Superior temporal gyrus (tissue), 1 donor: ENCODE results near the gene PBX1.

Experiments used
- DNase-seq: peaks from one replicate; pipeline ENCODE4 v3.0.0-alpha.2; 2016; ENCODE audit errors: extremely low spot score

PBX1 gene

DNA sequence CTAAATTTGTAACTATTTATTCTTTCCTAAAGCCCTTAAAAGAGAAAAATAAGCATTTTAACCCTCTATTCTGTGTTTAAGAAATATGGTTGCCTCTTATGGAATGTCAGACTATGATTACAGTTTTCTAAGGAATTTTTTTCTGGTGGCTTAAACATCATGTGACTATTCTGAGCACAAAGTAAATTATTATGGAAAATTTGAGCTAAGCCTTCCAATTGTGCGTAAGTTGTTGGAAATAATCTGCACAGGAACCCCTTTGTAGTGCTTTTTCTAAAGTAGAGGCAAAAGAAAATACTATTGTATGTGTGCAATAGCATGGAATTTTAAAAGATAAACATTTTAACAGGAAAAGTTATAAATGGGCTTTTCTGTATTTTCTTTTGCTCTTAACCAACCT is 254.8 kb downstream of the PBX1 start:
- no peak for DNase-seq

DNA sequence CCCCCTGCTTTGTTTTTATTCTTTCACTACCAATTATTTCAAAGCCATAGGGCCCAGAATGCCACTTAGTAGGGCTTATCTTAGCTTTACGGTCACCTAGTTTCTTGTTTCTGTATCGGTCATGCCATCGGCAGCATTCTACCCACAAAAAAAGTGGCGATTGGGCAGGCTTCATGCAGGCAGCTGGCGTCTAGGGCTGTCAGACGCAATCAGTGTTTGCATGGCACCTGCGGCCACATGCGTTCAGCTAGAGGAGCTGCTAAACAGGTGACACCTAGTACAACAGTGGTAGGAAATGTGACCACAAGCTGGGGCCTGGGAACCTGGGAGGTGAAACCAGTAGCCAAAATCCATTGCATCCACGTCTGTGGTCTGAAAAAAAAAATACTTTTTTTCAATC is 262.7 kb downstream of the PBX1 start:
- no peak for DNase-seq

GRCh38 chr1:164823486-164824279 is 264.7 kb downstream of the PBX1 start:
- DNase-seq: no peak

GRCh38 chr1:164824542-164824941 is 265.6 kb downstream of the PBX1 start:
- DNase-seq: no peak

- DNase-seq: no peak
These were observed 271.6 kb downstream of the PBX1 start for GRCh38 chr1:164830628-164831027.

- no peak for DNase-seq
These were observed 275.7 kb downstream of the PBX1 start for GRCh38 chr1:164834641-164835040.

- DNase-seq: no peak
These were observed 277.6 kb downstream of the PBX1 start for GRCh38 chr1:164836614-164837018.

- no peak for DNase-seq
These were observed 279.8 kb downstream of the PBX1 start for GRCh38 chr1:164838786-164839185.

- DNase-seq: no peak
These were observed 282.0 kb downstream of the PBX1 start for GRCh38 chr1:164840936-164841335.

DNA sequence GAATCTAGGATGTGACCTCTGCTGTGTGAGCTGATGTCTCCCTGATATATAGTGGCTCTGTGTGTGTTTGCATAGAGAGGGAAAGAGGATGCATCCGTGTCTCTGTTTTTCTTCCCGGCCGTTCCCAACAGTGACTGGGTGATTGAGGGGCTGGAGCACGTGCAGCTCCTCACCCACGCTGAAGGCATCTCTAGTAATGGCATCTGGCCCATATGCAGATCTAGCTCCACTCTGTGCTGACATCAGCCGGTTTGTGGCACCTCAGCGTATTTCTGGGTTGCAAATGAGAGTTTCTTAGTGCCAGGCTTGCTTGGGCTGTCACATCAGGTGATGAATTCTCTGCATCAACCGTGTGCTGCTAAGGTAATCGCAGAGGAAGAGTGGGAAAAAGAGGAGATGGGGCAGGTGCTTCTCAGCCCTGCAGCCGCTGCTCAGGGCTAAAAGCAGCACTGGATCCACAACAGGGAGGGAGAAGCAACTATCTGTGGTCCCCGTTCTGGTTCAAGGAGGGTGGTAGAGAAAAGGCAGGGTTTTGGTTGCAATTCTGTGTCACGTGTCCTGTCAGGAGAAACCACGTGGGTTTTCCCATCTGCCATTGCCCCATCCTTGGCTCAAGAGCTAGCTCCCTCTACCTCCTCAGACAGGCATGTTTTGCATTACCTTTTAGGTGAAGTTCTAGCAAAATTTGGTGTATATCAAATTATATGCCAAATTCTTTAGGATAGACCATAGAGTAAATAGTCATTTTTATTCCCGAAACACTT is 282.9 kb downstream of the PBX1 start:
- no peak for DNase-seq

- DNase-seq: no peak
These were observed 283.9 kb downstream of the PBX1 start for GRCh38 chr1:164842870-164843269.

DNA sequence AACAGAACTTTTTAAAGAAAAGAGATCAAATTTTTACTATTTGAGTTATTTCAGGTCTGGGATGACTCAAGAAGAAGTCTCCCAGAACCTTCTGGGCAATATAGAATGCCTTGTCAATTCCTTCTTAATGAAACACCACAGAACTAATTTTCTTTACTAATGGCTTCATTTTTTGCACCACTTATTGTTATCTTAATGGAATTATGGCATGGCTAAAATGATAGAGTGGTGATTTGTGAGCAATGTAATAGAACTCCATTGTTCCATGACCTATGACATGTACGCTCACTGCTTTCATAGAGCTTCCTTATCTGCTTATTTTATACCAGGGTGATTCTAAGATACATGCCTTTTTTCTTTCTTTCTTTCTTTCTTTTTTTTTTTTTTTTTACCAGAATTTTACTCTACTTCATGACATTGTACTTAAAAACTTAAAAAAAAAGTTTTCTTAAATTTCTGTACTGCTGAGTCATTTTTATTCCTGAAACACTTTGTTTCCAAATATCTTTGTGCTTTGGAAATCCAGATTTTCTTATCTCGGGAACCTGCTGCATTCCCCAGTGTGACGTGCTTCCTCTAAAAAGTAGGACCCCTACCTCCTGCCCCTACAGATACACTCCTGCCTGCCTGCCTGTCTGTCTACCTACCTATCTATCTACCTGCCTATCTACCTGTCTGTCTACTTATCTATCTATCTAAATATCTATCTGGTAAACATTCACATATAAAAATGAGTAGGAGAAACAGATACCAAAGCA is 284.9 kb downstream of the PBX1 start:
- DNase-seq: no peak

GRCh38 chr1:164846731-164847691 is 288.0 kb downstream of the PBX1 start:
- DNase-seq: no peak

DNA sequence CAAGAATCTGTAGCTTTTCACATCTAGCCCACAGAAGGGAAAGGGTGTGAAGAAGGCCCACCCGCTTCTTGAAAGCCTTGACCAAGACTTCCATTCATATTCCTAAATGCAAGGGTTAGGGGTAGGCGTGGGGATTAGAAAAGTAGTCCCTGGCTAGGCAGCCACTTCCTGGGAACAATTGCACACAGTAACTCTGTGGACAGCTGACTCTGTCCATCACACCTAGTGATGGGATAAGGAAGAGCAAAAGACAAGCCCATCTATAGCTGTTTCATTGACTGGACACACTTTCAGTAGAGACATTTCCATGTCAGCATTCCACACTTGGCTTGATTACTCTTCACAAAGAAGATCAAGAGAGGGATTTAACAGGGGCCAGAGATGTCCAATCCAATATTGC is 294.2 kb downstream of the PBX1 start:
- DNase-seq: no peak

DNA sequence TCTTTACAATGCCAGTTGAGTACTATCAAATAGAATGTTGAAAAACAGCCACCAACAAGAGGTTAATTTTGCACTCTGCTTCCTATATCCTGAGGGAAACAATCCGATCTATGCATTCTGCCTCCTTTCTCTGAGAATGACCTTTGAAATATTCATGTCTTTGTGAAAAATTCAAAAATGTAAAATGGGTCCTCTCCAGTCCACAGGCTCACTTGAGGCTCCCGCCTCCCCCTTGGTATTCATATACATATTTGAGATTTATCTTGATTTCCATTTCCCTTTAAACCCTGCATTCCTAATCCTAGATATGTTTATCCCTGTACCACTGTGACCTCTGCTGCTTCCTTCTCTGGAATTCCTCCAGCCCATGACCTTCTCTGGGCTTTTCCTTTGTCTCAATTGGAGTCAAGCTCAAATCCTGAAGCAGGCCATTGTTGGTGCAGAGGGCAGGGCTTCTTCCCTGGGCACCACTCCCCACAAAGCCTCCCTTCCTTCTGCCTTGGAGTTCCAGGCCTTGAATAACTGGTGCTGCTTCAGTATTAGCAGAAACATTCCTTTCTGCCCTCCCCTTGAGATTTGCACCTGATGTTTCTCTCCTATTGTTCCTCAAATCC is 296.8 kb downstream of the PBX1 start:
- DNase-seq: no peak

- no peak for DNase-seq
These were observed 297.4 kb downstream of the PBX1 start for GRCh38 chr1:164856381-164856780.

GRCh38 chr1:164857439-164857838 is 298.5 kb downstream of the PBX1 start:
- DNase-seq: no peak

DNA sequence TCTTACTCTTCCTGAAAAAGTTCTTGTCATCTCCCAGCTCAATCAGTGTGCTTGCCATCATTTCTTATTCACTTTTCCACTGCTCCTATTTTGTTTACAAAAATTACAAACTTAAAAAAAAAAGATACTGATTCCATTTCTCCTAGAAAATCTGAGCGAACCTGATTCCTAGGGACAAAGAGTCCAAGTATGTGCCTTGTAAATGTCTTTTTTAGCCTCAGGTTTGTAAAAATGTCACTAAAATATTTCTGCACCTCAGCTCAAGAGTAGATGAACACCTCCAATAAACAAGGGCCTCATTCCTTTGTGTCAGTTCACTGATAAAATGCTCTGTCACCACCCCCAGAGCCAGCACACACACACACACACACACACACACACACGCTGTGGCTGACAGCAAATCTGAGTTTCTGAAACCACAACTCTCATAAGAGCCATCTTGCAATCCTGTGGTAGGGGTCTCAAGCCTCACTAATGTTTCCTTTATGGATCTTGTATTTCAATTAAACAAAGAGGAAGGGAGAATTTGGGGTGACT is 299.2 kb downstream of the PBX1 start:
- DNase-seq: no peak

DNA sequence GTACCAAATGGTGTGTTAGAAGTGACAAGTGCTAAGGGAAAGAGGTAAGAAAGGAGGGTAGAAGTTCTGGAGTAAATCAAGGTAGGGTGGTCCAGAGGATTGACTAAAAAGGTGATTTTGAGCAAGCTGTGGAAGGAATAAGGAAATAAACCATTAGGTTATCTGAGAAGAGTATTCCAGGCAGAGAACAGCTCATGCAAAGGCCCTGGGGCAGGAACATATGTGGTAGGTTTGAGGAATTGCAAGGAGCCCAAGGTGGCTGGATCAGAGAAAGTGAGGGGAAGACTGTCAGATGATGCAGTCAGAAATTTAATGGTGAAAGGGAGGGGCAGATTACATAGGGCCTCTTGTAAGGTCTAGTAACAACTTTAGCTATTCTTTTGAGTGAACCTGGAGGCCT is 302.6 kb downstream of the PBX1 start:
- DNase-seq: no peak

DNA sequence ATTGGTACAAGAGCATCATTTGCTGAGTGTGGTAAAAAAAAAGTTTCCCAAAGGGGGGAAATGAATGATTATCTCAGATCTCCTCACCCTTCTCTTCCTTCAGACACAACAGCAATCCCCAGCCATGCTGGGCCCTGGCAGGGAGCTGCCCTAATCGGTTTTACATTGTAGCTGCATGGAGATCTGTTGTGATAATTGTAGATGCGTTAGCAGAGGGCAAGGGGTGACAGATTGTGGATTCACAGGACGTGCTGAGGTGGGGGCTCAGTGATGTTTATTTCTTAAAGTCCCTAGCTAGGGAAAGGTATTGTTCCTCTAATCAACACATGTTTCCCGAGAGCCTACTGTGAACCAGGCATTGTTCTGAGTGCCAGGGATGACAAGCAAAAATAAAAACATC is 304.1 kb downstream of the PBX1 start:
- DNase-seq: no peak

GRCh38 chr1:164864161-164864560 is 305.2 kb downstream of the PBX1 start:
- no peak for DNase-seq
